Stimulated activated CD4-positive, alpha-beta T cell treated with anti-CD3 and anti-CD28 coated beads, TNF-alpha, amount 100 ng/mL, for 4 hours (primary cell): ENCODE results near the gene MAPKAPK3.

Experiments
- DNase-seq, 3 experiments: peaks; one replicate each; pipeline ENCODE4 v3.0.0-alpha.2; 2020; ENCODE audit warnings: low read depth in 3 of 3

Gene MAPKAPK3

DNA sequence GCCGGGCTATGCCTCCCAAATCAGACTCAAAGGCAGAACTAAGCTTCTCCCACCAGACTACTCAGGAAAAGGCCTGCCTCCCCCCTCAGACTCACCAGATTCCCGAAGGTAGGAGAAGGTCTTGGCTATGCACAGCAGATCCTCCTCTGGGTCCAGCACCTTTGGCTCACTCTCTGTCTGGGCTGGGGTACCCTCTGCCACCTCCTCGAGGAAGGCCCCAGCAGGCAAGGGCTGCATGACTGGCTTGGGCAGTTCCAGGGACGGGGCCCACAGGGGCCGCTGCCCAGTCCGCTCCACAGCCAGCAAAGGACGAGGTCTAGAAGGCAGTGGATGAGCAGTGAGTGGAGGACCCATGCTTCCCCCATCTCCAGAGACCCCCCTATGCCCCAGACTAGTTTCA lies 8.7 kb upstream of the MAPKAPK3 start:
- DNase-seq = no peak

DNA sequence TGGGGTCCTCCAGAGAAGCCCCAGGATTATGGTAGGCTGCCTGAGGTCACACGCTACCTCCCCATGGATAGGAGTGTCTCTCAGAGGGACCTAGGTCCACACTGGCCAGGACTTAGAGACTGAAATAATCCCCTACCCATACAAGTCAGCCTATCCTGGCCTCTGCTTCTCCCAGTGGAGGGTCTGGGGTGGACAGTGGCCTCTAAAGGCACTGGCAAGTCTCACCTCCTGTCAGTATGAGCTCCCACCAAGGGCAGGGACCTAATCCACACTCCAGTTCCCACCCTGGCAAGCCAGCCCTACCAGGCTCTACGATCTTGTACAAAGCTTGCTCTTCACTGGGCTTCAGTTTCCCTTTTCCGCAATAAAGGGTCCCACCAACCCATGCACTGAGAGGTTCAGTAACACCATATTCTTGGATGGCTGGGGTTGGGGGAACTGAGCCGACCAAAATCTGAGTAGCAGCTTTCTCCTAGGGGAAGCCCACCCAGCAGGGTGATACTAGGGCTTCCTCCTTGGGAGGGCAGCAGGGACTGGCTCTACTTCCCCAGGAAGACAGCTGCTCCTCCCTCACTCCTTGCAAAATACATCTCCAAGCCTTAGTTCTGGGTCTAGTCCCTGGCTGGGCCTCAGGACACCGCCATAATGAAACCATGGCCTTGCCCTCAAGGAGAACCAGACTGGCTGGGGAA lies 7.7 kb upstream of the MAPKAPK3 start:
- no peak for DNase-seq

DNA sequence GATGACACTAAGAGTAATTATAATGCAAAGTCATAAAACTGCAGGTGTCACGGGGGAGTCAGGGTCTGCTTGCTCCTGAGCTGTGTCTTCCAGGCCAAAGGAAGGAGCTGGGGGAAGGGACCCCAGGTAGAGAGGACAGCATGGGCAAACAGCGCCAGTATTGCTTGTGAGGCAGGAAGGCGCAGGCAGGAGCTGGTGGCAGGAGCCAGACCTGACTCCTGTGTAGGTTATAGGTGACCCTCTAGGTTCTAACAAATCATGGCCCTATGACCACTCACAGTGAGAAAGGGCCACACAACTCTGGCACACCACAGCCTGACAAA lies 7.2 kb upstream of the MAPKAPK3 start:
- DNase-seq = no peak

DNA sequence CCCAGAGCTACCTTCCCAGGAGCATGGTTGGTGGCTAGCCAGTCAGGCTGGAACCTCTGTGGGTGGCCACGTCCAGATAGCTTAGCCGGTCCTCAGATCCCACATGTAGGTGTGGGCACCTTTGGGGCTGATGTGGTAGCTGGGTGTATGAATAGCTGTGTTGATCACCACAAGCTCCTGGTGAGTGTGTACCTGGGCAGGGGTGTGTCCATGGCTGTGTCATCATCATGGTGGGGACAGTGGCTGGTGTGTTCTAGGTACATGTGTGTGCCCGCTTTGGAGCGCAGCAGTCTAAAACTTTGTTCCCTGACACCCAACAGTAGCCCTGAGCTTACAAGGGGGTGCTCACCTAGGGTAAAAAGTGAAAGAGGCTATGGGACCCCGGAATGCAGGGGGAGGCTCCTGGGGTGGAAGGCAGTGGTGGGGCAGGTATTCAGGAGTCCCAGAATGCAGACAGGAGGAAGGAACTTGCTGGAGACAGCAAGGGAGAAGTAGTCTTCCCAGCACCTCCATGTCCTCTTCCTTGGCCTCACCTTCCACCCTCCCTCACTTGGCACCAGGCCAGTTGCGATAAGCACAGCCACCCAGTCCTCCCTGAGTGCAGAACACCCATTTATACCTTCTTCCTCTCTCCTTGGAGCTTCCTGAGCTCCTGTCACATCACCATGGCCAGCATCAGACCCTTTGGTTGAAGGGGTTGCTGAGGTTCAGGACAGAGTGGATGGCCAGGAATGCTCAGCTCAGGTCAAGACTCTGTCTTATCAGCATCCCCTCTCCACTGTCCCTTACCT lies 6.6 kb upstream of the MAPKAPK3 start:
- no peak for DNase-seq

DNA sequence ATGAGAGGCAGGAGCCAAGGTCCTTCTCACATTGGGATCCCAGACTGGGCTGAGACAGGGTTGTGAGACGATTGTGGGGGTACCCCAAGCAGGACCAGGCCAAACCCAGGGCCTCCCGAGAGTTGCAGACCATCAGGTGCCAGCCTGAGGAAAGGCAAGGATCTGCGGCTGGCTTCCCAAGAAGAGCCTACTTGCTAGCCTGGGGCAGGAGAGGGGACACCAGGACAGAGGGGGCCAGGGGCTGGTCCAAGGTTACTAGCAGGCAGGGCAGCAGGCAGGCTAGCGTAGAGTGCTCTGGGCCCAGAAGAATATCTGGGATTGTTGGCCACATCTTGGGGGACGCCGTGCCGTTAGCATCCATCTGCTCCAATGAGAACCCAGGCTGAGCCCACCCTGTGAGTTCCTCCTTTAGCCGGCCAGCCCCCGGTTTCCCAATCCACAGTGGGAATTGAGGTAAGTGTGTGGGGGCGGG lies 5.9 kb upstream of the MAPKAPK3 start:
- DNase-seq = no peak

DNA sequence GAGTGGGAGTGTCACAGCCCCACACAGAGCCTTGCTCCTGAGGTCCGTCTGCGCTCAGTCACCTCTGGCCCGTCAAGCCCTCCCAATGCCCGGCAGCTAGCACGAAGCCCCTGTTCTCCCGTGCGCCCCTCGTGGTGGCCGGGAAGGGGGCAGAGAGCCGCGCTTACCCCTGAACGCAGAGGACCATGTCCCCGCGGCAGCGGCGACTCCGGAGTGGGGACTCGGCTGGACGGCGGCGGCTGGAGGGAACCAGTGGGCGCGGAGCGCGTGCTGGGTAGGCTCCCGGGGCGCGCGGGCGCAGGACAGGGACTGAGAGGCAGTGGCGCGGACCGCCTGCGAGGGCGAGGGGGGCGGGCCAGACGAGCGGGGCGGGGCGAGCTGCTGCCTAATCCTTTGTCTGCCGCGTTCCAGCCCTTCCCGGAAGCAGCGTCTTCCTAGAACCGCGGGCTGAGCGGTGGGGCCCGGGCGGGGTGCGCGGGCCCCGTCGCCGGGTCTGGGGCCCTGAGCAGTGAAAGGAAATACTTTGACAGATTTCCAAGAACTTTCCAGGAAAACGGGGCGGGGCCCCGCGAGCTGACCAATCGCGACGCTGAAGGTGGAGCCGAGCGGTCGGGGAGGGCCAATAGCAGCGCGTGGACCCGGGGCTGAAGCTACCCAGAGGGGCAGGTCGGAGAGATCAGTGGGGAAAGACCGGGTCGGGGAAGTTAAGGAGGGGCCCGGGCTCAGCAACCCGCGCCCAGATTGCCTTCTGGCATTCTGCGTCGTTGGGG lies 5.3 kb upstream of the MAPKAPK3 start, which contains the start of gene CISH:
TSS of gene CISH (minus strand) at position 311 of the 770 bp plus-strand sequence. CDS start at position 187, 124 bp downstream.
- DNase-seq = peak; percentile 97 to 98 (median 98)

DNA sequence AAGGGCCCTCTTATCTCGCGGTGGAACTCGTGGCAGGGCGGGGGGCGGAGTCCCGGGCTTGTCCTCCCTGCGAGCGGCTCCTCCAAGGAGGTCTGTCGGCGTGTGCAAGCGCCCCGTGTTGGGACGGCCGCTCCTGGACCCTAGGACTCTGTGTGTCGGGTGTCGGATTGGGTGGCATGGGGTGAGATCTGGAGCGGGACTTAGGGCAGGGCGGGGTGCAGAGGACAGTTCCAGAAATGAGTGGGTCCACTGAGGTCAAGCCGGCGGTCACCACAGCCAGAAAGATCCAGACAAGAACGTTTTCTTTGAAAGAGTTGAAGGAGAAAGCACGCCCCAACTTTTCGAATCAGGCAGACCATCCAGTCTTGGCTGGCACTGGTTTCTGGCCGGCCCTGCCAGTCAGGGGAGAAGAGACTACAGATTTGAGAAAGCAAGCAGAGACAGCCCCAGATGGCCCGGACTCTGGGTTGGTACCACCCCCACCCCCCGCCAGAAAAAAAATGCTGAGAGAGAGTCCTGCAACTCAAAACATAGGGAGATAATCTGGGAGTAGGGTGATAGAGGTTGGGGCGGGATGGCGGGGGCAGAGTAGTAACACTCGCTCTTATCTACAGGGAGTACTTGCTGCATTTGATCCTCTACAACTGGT lies 4.6 kb upstream of the MAPKAPK3 start:
- DNase-seq = no peak

DNA sequence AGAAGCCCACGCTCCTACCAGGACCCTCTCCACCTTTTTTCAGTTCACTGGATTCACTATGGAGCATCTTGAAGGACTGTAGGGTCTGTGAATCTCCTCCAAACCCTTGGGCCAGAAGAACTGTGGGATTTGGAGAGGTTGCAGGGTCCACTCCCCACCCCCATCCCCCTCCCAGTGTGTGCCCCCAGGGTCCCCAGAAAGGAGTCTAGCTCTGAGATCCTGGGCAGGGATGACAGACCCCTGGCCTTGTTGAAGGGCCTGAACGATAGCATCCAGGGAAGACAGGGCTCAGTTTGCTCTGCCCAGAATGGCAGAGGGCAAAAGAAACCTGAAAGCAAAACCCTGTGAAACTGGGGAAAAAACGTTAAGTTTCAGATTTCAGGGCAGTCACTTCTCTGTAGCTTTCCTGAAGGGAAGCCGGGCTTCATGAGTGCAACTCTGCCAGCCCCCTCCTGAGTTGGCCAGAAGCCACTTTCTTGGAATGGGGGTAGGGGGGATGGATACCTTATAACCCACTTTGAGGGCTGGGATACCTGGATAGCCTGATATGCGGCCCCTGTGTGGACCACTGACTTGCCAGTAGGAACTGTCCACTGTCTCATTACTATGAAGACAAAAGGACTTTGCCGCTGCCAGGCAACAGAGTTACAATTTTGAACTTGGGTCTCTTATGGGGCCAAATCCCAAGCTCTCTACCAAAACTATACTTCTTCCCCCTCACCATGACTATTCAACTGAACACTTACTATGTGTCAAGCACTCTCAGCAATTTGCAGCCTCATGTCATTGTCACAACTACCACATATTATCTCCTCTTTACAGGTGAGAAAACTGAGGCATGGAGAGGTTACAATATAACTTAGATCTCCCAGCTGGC lies 3.7 kb upstream of the MAPKAPK3 start:
- no peak for DNase-seq

DNA sequence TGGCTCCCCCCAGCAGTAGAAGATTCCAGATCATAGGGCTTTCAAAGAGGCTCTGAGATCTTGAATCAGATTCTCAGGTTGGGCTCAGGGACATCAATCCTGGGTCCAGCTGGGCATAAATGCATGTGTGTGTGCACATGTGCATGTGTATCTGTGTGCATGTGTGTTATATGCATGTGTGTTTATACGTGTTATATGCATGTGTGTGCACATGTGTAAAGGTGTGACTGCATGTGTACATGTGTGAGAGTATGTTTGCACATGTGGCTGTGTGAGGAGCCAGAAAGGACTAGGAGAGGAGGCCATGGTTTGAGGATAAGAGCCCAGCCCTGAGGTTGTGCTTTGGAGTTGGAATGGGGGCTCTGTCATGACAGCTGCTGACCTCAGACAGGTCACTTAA lies 1.8 kb upstream of the MAPKAPK3 start:
- no peak for DNase-seq

DNA sequence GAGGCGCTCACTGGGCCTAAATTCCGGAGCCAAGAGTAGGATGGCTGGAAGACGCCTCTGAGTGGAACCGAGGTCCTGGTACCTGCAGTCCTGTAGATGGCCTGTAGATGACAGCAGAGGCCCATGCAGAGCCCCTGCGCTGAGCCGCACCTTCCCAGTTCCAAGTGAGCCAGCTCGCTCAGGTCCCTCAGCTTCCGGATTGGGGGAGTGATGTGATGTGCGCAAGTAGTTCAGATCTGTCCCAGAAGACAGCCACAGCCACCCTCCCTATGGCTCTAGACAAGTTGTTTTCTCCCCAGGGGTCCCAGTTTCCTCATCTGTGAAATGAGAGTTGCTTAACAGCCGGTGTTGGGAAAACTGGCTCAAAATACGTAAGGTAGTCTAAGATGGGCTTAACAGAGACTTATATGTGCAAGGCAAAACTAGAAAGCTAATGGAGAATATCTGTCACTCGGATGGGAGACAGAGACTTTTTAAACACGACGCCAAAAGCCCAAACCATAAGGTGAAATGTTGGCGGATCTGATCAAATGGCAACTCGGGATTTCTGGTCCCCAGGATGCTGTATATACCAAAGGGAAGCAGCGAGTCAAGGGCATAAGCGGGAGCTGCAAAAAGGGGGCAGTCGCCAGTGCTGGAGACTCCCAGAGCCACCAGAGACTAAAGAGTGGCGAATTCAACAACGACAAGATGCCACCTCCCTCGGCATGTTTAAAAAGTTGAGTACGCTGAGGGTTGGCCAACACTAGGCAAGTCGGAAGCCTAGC lies 765 bp upstream of the MAPKAPK3 start:
- peak in 2 of 3 experiments; percentile 72 to 73 for DNase-seq

DNA sequence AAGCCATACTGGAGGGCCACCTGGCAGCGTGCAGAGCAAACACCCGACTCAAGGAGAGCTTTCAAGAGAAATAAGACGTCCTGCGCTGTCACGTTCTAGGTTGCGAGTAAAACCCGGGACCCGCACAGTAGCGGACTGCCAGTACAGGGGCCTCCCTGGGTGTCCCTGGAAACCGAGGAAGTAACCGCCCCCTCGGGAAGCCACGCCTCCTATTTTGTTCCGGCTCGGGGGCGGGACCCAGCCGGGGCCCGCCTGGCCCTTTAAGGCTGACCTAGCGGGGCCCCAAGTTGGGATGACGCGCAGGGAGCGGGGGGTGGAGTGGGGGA lies 218 bp upstream of the MAPKAPK3 start:
- peak; percentile 92 to 93 (median 93) for DNase-seq

DNA sequence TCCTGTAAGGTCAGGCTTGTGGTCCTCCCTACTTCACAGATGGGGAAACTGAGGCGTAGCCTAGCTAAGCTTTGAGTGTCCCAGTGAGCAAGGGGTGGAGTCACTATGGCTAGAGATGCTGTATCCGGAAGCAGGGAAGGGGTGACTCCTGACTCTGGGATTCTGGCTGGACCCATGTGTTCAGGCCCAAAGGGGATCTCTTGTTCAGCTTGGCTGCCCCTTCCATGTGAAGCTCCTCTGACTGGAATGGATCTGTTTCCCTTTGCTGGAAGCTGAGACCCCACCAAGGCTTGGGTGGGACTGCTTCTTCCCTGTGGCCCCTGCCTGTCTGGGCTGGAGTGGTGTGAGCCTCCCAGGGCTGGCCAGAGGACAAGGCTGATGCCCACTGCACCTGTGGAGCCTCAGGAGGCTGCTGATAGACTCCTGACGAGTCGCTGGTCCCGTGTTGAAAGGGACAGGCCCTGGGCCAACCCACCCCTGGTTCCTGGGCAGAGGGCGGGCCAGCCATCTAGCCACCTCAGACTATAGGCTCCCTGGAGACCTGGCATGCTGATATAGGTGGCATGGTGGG lies 1.0 kb downstream of the MAPKAPK3 start:
- DNase-seq = no peak

DNA sequence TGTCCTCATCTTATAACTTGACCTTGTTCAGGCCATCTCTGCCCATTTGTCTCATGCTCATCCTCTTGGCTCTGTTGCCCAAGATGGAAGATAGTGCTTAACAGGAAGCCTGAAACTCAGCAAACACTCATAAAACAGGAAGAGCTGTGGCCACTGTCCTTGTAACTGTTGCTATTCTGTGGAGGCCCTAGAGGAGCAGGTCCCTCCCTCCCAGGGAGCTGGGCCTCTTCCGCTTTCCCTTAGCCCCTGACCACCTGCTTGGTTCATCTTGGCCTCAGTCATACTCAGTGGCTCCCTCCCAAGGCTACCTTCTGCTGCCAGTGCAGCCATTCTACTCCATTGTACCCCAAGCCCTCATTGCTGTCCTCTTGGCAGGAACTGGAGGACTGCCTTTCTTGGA lies 3.5 kb downstream of the MAPKAPK3 start:
- no peak for DNase-seq

DNA sequence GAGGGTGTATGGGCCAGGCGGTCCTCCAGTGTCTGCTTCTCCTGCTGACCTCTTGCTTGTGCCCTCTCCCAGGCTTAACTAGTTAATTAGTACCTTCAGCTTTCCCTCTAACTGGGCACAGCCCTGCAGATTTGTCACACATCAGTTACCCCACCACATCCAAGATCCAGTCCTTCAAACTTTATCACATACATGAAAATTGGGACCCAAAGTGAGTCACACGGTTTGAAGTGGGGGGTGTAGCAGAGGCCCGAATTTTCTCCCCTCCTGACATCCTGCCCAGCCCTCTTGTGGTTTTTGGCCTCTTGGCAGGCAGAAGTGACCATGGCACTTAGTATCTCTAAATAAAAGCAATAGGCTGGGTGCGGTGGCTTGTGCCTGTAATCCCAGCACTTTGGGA lies 3.9 kb downstream of the MAPKAPK3 start:
- no peak for DNase-seq

DNA sequence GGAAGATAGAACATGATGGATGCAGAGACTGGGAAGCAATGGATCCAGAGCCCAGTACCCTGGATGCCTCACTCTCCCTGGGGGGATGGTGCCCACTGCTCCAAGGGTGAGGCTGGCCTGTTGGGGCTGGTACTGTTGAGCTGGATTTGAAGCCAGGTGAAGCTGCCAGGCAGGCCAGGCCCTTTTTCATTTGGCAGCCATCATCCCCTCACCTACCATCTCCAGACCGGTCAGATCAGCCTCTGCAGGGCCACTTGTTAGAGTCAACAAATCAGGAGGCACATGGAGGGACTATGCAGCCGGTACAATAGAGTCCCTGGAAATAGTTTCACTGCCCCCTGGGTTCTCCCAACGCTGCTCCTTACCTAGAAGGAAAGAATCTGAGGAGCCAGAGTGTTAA lies 5.9 kb downstream of the MAPKAPK3 start:
- DNase-seq = no peak

DNA sequence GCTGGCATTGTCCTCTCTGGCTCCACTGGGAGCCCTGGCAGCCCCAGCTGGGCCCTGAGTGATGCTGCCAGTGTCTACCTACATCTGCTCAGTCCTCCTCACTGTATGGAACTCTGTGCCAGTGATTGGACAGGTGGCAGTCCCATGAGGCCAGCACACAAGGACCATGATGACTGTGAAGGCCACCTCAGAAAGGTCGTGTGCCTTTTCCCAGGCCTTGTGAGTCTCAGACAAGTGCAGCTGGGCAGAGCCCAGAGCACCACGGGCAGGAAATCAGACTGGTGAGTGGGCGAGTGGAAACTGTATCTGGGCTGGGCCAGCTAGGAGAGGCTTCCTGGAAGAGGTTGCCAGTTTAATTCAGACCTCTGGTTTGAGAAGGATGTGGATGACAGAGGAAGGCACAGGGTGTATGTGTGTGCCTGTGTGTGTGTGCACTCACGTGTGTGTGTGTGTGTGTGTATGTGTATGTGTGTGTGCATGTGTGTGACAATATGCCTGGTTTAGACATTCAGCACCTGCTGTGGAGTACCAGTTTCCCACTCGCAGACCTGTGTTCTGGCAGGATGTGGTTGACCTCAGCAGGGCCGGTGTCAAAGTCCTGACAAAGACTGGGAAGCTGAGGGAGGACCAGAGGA lies 7.0 kb downstream of the MAPKAPK3 start:
- no peak for DNase-seq

DNA sequence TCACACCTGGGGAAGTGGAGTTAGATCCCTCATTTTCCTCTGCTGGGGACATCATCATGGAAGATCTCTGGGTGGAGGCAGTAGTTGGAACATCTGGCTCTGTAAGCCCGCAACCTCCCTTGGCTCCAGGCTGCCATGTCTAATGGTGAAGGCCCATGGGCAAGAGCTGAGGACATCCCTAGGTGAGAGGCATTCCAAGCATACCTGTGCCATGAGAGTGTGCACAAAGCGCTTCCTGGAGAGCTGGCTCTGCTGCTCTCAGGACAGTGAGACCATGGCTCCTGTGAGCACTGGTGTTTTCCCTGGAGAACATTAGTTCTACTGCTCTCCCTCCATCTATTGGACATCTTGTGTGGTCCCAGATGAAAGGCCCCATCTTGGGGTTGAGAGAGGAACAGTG lies 7.7 kb downstream of the MAPKAPK3 start:
- no peak for DNase-seq

DNA sequence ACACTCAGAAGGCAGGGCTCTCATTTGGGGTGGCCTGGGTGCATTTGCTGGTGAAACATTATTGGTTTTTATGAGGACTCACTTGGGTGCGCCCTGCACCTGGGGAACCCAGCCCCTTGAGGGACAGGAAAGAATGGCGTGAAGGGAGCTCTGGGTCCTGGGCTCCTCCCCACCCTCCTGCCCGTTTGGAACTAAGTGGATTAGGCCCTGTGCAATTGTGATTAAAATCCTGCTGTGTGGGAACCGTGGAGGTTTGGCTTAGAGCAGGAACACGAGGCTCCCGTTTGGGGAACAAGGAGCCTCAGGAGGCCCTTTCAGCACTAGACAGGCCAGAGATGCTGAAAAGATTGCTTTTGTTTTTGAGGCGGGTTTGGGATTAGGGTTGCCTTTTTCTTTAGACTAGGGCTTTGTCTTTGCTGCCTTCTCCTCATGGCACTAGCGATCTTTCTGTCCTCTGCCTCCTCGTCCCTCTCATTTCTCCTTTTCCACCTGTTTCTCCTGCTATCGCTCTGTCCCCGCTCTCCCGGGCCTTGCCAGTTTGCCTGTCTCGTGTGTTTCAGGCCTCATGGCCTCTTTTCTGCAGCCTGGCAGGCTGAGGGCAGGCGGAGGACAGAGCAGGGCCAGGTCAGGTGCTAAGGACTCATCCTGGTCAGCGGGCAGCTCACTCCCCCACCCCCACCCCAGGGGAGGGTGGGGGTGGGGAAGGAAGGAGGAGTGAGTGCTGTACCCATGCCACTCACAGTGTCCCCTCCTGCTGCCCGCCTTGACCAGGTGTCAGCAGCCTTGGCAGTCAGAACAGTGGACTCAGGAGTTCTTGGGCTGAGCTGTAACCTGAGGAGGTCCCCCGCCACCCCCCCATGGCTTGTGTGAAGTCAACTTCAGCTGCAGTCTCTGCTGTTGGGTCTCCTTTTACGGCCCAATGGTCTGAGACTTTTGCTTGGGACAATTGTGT lies 8.6 kb downstream of the MAPKAPK3 start:
- no peak for DNase-seq
